Testis (tissue), 3 donors: Measurements from ENCODE around the gene ANKRD11. TPM values are rescaled to one million over a fixed set of nuclear protein-coding genes. Genes with fewer than 3 reads are reported as not detected.

Source experiments
- DNase-seq: peaks from one replicate; pipeline ENCODE4 v3.0.0-alpha.2; 2019
- H3K27ac ChIP-seq, 2 donors: fragments of 200-600 bp; sonication (generic); one replicate each; pipeline ENCODE4 v1.5.1; 2019
- H3K27me3 ChIP-seq: fragments of 200-600 bp; sonication (generic); one replicate; pipeline ENCODE4 v1.5.1; 2019
- H3K36me3 ChIP-seq: fragments of 200-600 bp; sonication (generic); one replicate; pipeline ENCODE4 v1.5.1; 2017; ENCODE audit warnings: low read depth; ENCODE audit errors: missing control alignments
- H3K4me1 ChIP-seq: fragments of 200-600 bp; sonication (generic); one replicate; pipeline ENCODE4 v1.5.1; 2019
- H3K4me3 ChIP-seq, 2 donors: fragments of 200-600 bp; sonication (generic); one replicate each; pipeline ENCODE4 v1.5.1; 2017 to 2019
- H3K9me3 ChIP-seq: fragments of 200-600 bp; sonication (generic); one replicate; pipeline ENCODE4 v1.5.1; 2017
- CTCF ChIP-seq, 3 experiments: fragments of 450-650 bp in 2 of 3; fragments of 200-600 bp in 1 of 3; sonication (generic) in 1 of 3; IDR thresholded peaks; one replicate each; pipeline ENCODE4 v1.5.1; 2016 to 2019; ENCODE audit warnings: antibody characterized with exemption in 3 of 3, mild to moderate bottlenecking in 2 of 3, moderate library complexity in 1 of 3
- POLR2A ChIP-seq: fragments of 450-650 bp; IDR thresholded peaks from one replicate; pipeline ENCODE4 v1.6.1; 2017; ENCODE audit warnings: antibody characterized with exemption, mild to moderate bottlenecking, moderate library complexity
- WGBS, 2 donors: methylation state at CpG; one replicate each; pipeline ENCODE4 v1.1.5; 2018; 5-methylcytosine and 5-hydroxymethylcytosine counted together
- intact Hi-C: fragments of 100-400 bp; cut with DNase I; formaldehyde crosslinking; loops from one replicate; pipeline ENCODE4 v1.15.1; 2023; ENCODE audit warnings: low total_unique reads
- polyA plus RNA-seq: library from polyadenylated mRNA; stranded (reverse); fragments of 350-450 nt; fragmentation: Illumina TruSeq; extraction: RNeasy Lipid Tissue Mini Kit (QIAGEN cat#74804); gene quantifications from one replicate; pipeline ENCODE4 v1.2.3, GENCODE V29; 2014; ENCODE audit warnings: low read depth, low replicate concordance; ENCODE audit not compliant: insufficient read depth
- total RNA-seq, 2 donors: library from RNA; depleted of rRNA; stranded (reverse); fragments of >200 nt; gene quantifications; one replicate each; pipeline ENCODE4 v1.2.3, GENCODE V29; 2016

The ANKRD11 gene
- total and polyA plus RNA-seq, 3 donors from 2014 or later = 49.7 to 187 (median 150) TPM

GRCh38 chr16:89277641-89278341 lies 212.6 kb downstream of the ANKRD11 start:
- 54 to 81% methylated on average over 12 to 29 of the region's 33 CpGs for WGBS, 2 donors
- intact Hi-C loops = no loop called here
- H3K4me1 ChIP-seq = peaks cover 14% of the 10 kb centered on the region
- H3K36me3 ChIP-seq = no peaks in the 10 kb centered on the region
- H3K27me3 ChIP-seq = no peaks in the 10 kb centered on the region
- H3K4me3 ChIP-seq = no peak overlapping the region
- no peak for TF ChIP-seq CTCF (IDR thresholded peaks at IDR 0.05)
- DNase-seq = no peak
- no peaks in the 10 kb centered on the region for H3K9me3 ChIP-seq
- peak overlapping the region in 1 of 2 donors; percentile 68 for H3K27ac ChIP-seq

DNA sequence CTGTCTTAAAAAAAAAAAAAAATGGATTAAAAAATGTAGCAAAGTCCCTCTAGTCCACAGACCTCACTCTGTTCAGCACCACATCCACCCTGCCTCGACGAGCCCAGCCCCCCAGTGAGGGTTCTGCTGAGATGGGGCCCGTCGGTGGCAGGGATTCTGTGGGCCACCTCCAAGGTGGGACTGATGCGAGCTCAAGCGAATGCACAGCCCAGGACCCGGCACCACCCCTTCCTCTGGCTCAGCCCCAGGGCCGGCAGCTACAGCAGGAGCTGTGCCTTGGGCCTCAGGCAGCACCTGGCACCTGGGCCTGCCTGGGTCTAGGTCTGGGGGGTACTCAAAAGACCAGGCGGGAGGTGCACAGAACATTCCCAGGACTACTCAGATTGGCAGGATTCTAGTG lies 213.3 kb downstream of the ANKRD11 start:
- TF ChIP-seq POLR2A (no peak), CTCF (IDR thresholded peaks at IDR 0.05) (no peak)
- H3K27ac ChIP-seq = peak overlapping the region; percentile 55 to 68
- intact Hi-C loops = no loop called here

DNA sequence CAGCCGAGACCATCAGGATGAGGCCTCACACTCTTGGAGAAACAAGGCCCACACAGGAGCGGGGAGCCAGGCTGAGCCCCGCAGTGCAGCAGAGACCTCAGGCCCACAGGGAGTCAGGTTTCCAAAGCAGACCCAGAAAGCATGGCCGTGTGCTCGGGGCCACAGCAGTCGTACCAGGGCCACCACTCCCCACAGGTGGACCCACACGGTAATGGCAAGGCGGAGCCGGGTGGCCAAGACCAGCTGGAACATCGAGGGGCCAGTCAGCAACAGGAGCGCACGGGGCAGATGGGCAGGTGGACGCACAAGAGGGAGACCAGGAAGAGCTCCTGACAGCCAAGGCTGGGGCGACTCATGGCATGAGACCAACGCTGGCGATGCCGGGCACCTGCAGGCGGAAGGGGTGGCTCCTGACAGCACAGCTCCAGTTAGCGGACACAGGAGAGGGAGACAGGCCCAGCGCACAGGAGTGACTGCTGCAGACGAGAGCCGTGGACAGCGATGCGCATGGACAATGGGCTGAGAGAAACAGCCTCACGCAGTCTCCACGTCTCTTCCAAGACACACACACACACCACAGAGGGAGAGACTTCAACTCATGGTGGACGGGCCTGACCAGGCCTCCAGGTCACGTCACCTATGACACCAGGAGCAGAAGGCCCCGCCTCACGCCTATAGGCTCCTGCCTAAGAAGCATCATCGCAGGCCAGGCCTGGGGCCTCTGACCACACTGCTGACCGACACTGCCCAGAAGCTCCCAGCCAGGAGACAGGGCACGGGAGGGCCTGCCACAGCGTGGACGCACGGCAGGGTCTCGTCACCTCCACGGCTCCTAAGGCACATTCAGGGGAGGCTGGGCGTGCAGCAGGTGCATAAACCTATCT lies 214.3 kb downstream of the ANKRD11 start:
- Histone ChIP-seq H3K27ac (peak overlapping the region in 1 of 2 donors; percentile 68), H3K4me3 (no peak overlapping the region), H3K9me3 (no peaks in the 10 kb centered on the region), H3K27me3 (no peaks in the 10 kb centered on the region), H3K4me1 (peaks cover 14% of the 10 kb centered on the region), H3K36me3 (no peaks in the 10 kb centered on the region)
- intact Hi-C loops = no loop called here
- DNase-seq = no peak
- 94 to 96% methylated on average over 33 to 39 of the region's 39 CpGs for WGBS, 2 donors
- TF ChIP-seq POLR2A (no peak), CTCF (IDR thresholded peaks at IDR 0.05) (no peak)

More for the DNA sequence above, 213.3 kb downstream of the ANKRD11 start:
- H3K4me3 ChIP-seq = no peak overlapping the region
- WGBS, 2 donors = 68 to 69% methylated on average over 8 to 9 of the region's 9 CpGs
- DNase-seq = no peak
- H3K36me3 ChIP-seq = no peaks in the 10 kb centered on the region
- H3K4me1 ChIP-seq = peaks cover 14% of the 10 kb centered on the region
- H3K27me3 ChIP-seq = no peaks in the 10 kb centered on the region
- no peaks in the 10 kb centered on the region for H3K9me3 ChIP-seq

GRCh38 chr16:89275284-89275584 lies 215.1 kb downstream of the ANKRD11 start:
- Histone ChIP-seq H3K27me3 (no peaks in the 10 kb centered on the region), H3K36me3 (no peaks in the 10 kb centered on the region), H3K27ac (no peak overlapping the region), H3K4me3 (no peak overlapping the region), H3K9me3 (no peaks in the 10 kb centered on the region), H3K4me1 (peaks cover 14% of the 10 kb centered on the region)
- intact Hi-C loops = no loop called here
- WGBS, 2 donors = 91 to 96% methylated on average over 5 to 11 of the region's 11 CpGs
- TF ChIP-seq POLR2A = no peak
- no peak for TF ChIP-seq CTCF (IDR thresholded peaks at IDR 0.05)
- no peak for DNase-seq
